Gastroesophageal sphincter (tissue), 3 donors: Measurements from ENCODE around the gene NLK.

Source experiments
- EP300 ChIP-seq: sonication (generic); formaldehyde crosslinking; IDR thresholded peaks from one replicate; pipeline ENCODE4 v1.6.1; 2017; ENCODE audit warnings: antibody characterized with exemption, mild to moderate bottlenecking
- POLR2AphosphoS5 ChIP-seq: sonication (generic); formaldehyde crosslinking; IDR thresholded peaks from one replicate; pipeline ENCODE4 v1.6.1; 2017; ENCODE audit warnings: antibody characterized with exemption
- TF ChIP-seq, protein P1 (sequence below), 4 experiments: fragments of 200-600 bp in 2 of 4; fragments of 450-650 bp in 2 of 4; sonication (generic) in 1 of 4; IDR thresholded peaks; one replicate each; pipeline ENCODE4 v1.5.1; 2017 to 2019; ENCODE audit warnings: antibody characterized with exemption in 4 of 4, mild to moderate bottlenecking in 2 of 4, moderate library complexity in 2 of 4

DNA sequence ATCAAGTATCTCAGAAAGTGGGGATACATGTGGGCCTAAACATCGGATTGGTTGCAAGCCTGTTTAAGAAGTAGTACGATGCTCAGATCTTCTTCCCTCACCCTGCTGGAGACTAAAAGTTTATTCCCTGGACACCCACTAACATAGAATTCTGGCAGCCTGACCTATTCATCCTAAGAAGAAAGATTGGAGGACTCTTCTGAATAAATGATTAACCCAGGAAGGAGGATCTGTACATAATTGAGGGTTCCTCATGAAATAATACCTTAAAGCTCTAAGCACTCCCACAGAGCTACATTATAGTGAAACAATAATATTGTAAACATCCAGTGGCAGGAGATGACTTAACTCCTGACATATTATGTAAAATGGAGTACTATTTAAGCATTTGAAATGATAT is 111.7 kb downstream of the NLK start:
- TF ChIP-seq, protein P1, sequence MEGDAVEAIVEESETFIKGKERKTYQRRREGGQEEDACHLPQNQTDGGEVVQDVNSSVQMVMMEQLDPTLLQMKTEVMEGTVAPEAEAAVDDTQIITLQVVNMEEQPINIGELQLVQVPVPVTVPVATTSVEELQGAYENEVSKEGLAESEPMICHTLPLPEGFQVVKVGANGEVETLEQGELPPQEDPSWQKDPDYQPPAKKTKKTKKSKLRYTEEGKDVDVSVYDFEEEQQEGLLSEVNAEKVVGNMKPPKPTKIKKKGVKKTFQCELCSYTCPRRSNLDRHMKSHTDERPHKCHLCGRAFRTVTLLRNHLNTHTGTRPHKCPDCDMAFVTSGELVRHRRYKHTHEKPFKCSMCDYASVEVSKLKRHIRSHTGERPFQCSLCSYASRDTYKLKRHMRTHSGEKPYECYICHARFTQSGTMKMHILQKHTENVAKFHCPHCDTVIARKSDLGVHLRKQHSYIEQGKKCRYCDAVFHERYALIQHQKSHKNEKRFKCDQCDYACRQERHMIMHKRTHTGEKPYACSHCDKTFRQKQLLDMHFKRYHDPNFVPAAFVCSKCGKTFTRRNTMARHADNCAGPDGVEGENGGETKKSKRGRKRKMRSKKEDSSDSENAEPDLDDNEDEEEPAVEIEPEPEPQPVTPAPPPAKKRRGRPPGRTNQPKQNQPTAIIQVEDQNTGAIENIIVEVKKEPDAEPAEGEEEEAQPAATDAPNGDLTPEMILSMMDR (IDR thresholded peaks at IDR 0.05): no peak
- TF ChIP-seq EP300 (no peak), POLR2AphosphoS5 (no peak)
